ENCODE data around the gene YY1.
"Not testable (repeated sequence)": the region's sequence is repeated elsewhere in the genome, so short reads cannot be mapped to it uniquely, and the experiment has no call there.

GRCh38 chr14:100287998-100288295 lies 49.0 kb downstream of the YY1 start:
- TF ChIP-seq EZH2 (IDR thresholded peaks at IDR 0.05; ENCODE audit: borderline replicate concordance); EZH2phosphoT487 (IDR thresholded peaks at IDR 0.05; ENCODE audit: low read depth, severe bottlenecking, unreplicated experiment): not testable (repeated sequence)
- TF ChIP-seq, protein P1, sequence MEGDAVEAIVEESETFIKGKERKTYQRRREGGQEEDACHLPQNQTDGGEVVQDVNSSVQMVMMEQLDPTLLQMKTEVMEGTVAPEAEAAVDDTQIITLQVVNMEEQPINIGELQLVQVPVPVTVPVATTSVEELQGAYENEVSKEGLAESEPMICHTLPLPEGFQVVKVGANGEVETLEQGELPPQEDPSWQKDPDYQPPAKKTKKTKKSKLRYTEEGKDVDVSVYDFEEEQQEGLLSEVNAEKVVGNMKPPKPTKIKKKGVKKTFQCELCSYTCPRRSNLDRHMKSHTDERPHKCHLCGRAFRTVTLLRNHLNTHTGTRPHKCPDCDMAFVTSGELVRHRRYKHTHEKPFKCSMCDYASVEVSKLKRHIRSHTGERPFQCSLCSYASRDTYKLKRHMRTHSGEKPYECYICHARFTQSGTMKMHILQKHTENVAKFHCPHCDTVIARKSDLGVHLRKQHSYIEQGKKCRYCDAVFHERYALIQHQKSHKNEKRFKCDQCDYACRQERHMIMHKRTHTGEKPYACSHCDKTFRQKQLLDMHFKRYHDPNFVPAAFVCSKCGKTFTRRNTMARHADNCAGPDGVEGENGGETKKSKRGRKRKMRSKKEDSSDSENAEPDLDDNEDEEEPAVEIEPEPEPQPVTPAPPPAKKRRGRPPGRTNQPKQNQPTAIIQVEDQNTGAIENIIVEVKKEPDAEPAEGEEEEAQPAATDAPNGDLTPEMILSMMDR (IDR thresholded peaks at IDR 0.05; ENCODE audit: poor library complexity) = not testable (repeated sequence)
